Ishikawa (cell line): ENCODE results near the gene CDC42BPA.

Experiments used
- EP300 ChIP-seq: IDR thresholded peaks from 2 replicates; pipeline ENCODE4 v1.6.1; 2012; ENCODE audit warnings: borderline replicate concordance
- MAX ChIP-seq: IDR thresholded peaks from 2 replicates; pipeline ENCODE4 v1.6.1; 2012
- REST ChIP-seq: IDR thresholded peaks from 2 replicates; pipeline ENCODE4 v1.6.1; 2012; ENCODE audit warnings: low read depth, mild to moderate bottlenecking
- ZBTB7A ChIP-seq: IDR thresholded peaks from 2 replicates; pipeline ENCODE4 v1.6.1; 2012; ENCODE audit warnings: low read depth

- TF ChIP-seq EP300 (no peak), MAX (no peak), ZBTB7A (no peak), REST (no peak)
These were observed 98.5 kb downstream of the CDC42BPA start for GRCh38 chr1:227219715-227220292.
